Lower lobe of right lung (tissue), 2 donors: Measurements from ENCODE around the gene ANKRD62. TPM values are rescaled to one million over a fixed set of nuclear protein-coding genes. Genes with fewer than 3 reads are reported as not detected.

Experiments used
- ATAC-seq, 2 donors: fragments of 200-7000 bp; cut with Tn5 transposase; one replicate each; pipeline ENCODE4 v1.9.1; 2020 to 2022; ENCODE audit warnings: mild to moderate bottlenecking in 2 of 2, moderate library complexity in 2 of 2
- DNase-seq: peaks from one replicate; pipeline ENCODE4 v3.0.0-alpha.2; 2020
- H3K27ac ChIP-seq: fragments of 200-600 bp; one replicate; pipeline ENCODE4 v1.8.0; 2022
- H3K27me3 ChIP-seq: fragments of 200-600 bp; one replicate; pipeline ENCODE4 v1.8.0; 2022; ENCODE audit warnings: low read depth
- H3K36me3 ChIP-seq: fragments of 200-600 bp; one replicate; pipeline ENCODE4 v1.8.0; 2022; ENCODE audit warnings: mild to moderate bottlenecking
- H3K4me1 ChIP-seq: fragments of 200-600 bp; one replicate; pipeline ENCODE4 v1.8.0; 2022
- H3K4me3 ChIP-seq: fragments of 200-600 bp; one replicate; pipeline ENCODE4 v1.8.0; 2022; ENCODE audit warnings: mild to moderate bottlenecking
- H3K9me3 ChIP-seq: fragments of 200-600 bp; one replicate; pipeline ENCODE4 v1.8.0; 2022
- CTCF ChIP-seq: fragments of 200-600 bp; IDR thresholded peaks from one replicate; pipeline ENCODE4 v1.8.0; 2022; ENCODE audit warnings: antibody characterized with exemption, mild to moderate bottlenecking
- intact Hi-C: fragments of 100-400 bp; cut with DNase I; formaldehyde crosslinking; loops from one replicate; pipeline ENCODE4 v1.11.0; 2022
- total RNA-seq: library from RNA; stranded (reverse); fragmentation: NEBNext Ultra II Directional; extraction: Animal tissue kit (Norgen Biotek cat#: 25700); gene quantifications from one replicate; pipeline ENCODE4 v1.2.1, GENCODE V29; 2021
- donor health status: DM: no; HTN: yes; CAD: no; lungs with severe emphysema.

Gene ANKRD62
- total RNA-seq, 1 donor from 2014 or later = 0.27 TPM

GRCh38 chr18:12098374-12098773, 4.7 kb downstream of the ANKRD62 start:
- no peaks in the 10 kb centered on the region for H3K9me3 ChIP-seq
- no peaks in the 10 kb centered on the region for H3K36me3 ChIP-seq
- DNase-seq (no peak), ATAC-seq (no peak)
- intact Hi-C loops = no loop called here
- H3K4me1 ChIP-seq = no peaks in the 10 kb centered on the region
- H3K27ac ChIP-seq = no peak overlapping the region
- H3K27me3 ChIP-seq = no peaks in the 10 kb centered on the region
- no peak for TF ChIP-seq CTCF
- no peak overlapping the region for H3K4me3 ChIP-seq

GRCh38 chr18:12099160-12099559, 5.5 kb downstream of the ANKRD62 start:
- intact Hi-C loops = no loop called here
- TF ChIP-seq CTCF = no peak

GRCh38 chr18:12101266-12101665, 7.6 kb downstream of the ANKRD62 start:
- Histone ChIP-seq H3K9me3 (no peaks in the 10 kb centered on the region), H3K4me1 (no peaks in the 10 kb centered on the region), H3K4me3 (no peak overlapping the region), H3K36me3 (no peaks in the 10 kb centered on the region), H3K27ac (no peak overlapping the region), H3K27me3 (no peaks in the 10 kb centered on the region)
- ATAC-seq (no peak), DNase-seq (no peak)
- no peak for TF ChIP-seq CTCF
- intact Hi-C loops = no loop called here

More at GRCh38 chr18:12099160-12099559, 5.5 kb downstream of the ANKRD62 start:
- no peak overlapping the region for H3K4me3 ChIP-seq
- H3K36me3 ChIP-seq = no peaks in the 10 kb centered on the region
- H3K4me1 ChIP-seq = no peaks in the 10 kb centered on the region
- H3K9me3 ChIP-seq = no peaks in the 10 kb centered on the region
- no peak for ATAC-seq
- H3K27ac ChIP-seq = no peak overlapping the region
- no peak for DNase-seq
- no peaks in the 10 kb centered on the region for H3K27me3 ChIP-seq

GRCh38 chr18:12102136-12102842, 8.6 kb downstream of the ANKRD62 start:
- H3K27me3 ChIP-seq = no peaks in the 10 kb centered on the region
- ATAC-seq (no peak), DNase-seq (no peak)
- H3K4me3 ChIP-seq = no peak overlapping the region
- no peak overlapping the region for H3K27ac ChIP-seq
- no peak for TF ChIP-seq CTCF
- H3K9me3 ChIP-seq = no peaks in the 10 kb centered on the region
- no peaks in the 10 kb centered on the region for H3K4me1 ChIP-seq
- intact Hi-C loops = no loop called here
- H3K36me3 ChIP-seq = no peaks in the 10 kb centered on the region

- no peaks in the 10 kb centered on the region for H3K9me3 ChIP-seq
- H3K27ac ChIP-seq = no peak overlapping the region
- no peaks in the 10 kb centered on the region for H3K4me1 ChIP-seq
- ATAC-seq (no peak), DNase-seq (no peak)
- no peak for TF ChIP-seq CTCF
- intact Hi-C loops = no loop called here
- no peaks in the 10 kb centered on the region for H3K36me3 ChIP-seq
- H3K27me3 ChIP-seq = no peaks in the 10 kb centered on the region
- no peak overlapping the region for H3K4me3 ChIP-seq
These were observed 12.8 kb downstream of the ANKRD62 start for GRCh38 chr18:12106471-12106870.
